GM13976 (cell line): Measurements from ENCODE around the gene POLE3.

Experiments
- DNase-seq: peaks from one replicate; pipeline ENCODE4 v3.0.0; 2012; ENCODE audit warnings: low spot score
- CTCF ChIP-seq: IDR thresholded peaks from 2 replicates; pipeline ENCODE4 v1.5.1; 2012; ENCODE audit warnings: borderline replicate concordance, mild to moderate bottlenecking; ENCODE audit not compliant: insufficient read depth; ENCODE audit errors: extremely low read depth, missing control alignments, control extremely low read depth
- in situ Hi-C: fragments of 300-500 bp; cut with MboI; formaldehyde crosslinking; loops from one replicate; pipeline ENCODE4 v1.12.0; 2022; ENCODE audit warnings: low sequenced_read_pairs, mixed read lengths, inconsistent platforms; ENCODE audit not compliant: unreplicated experiment

Gene POLE3

GRCh38 chr9:113360242-113360842, 50.1 kb downstream of the POLE3 start:
- in situ Hi-C loops: no loop called here
- TF ChIP-seq CTCF: no peak
- DNase-seq: no peak

GRCh38 chr9:113359385-113359784, 51.1 kb downstream of the POLE3 start:
- DNase-seq: no peak
- no peak for TF ChIP-seq CTCF
- in situ Hi-C loops: no loop called here
